LoVo (cell line): ENCODE measurements around the gene OLFM2.
"Not testable (repeated sequence)": the region's sequence is repeated elsewhere in the genome, so short reads cannot be mapped to it uniquely, and the experiment has no call there.

Source experiments
- DNase-seq: peaks from one replicate; pipeline ENCODE4 v3.0.0-alpha.2; 2016; ENCODE audit warnings: low spot score

OLFM2 gene

DNA sequence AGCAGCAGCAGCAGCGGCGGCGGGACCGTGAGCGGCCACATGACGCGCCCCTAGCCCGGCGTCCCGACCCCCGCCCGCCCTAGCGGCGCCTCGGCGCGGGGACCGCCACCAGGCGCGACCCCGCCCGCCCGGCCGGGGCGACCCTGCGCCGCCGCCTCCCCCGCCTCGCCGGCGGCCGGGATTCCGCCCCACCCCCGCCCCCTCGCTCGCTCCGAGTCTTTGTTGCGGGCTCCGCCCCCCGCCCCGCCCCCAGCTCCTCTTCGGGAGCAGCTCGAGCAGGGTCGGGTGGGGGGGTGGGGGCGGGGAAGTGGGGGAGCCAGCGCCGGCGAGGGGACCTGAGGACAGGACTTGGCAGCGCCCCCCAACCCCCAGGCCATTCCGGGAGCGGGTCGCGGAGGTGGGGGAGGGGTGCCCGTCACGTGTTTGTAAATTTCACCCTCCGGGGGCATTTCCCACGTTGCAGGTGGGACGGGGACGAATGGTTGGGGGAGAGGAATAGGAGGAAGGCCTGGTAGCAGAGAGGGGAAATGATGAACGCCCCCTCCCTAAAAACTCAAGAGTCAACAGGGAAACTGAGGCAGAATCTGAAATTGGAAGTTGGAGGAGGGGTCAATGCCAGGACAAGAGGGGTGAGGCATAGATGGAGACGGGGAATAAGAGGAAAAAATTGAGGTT is at the start of gene OLFM2:
OLFM2 (minus strand) TSS at position 190 of the 675 bp plus-strand sequence; CDS start at position 41, 149 bp downstream.
- peak; percentile 40 for DNase-seq

DNA sequence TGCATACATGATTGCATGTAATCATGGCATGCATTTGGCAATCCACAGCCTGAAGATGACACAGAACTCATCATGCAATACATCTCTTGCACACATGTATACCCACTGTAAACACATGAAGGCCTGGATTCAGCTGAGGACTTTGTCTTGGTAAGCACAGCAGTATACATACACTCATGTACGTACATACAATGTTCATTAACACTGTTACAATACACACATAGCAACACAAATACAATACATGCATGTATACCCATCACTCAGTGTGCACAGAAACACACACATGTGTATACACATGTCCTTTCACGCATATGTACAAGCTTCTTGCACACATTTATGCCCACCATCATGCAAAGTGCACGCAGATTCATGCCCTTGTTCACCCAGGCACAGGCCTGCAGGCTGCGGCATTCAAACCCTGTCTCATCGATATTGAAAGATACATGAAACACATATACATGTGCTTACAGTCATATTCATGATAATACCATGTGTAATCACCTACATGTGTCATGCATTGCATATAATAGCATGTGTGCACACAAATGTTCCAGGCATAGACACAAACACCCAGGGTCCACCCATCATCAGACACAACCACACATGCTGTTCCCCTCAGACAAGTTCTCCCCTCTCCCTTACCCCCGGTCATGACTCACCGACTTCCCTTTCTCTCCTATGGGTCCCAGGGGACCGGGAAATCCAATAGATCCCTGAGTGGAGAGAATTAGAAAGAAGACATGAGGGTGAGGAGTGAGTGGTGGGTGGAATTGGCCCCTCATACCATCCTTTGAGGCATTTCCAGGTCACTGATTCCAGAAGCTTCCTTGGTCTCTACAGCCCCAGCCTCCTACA is 45.3 kb upstream of the OLFM2 start:
- DNase-seq = no peak

DNA sequence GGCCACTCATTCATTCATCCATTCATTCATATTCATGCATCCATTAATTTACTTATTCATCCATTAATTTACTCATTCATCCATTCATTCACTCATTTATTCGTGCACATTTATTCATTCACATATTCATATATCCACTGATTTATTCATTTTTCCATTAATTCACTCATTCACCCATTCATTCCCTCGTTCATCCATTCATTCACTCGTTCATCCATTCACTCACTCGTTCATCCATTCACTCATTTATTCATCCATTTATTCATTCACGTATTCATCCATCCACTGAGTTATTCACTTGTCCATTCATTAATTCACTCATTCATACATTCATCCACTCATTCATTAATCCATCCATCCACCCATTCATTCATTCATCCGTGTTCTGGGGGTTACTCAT is 35.8 kb upstream of the OLFM2 start:
- DNase-seq = no peak

DNA sequence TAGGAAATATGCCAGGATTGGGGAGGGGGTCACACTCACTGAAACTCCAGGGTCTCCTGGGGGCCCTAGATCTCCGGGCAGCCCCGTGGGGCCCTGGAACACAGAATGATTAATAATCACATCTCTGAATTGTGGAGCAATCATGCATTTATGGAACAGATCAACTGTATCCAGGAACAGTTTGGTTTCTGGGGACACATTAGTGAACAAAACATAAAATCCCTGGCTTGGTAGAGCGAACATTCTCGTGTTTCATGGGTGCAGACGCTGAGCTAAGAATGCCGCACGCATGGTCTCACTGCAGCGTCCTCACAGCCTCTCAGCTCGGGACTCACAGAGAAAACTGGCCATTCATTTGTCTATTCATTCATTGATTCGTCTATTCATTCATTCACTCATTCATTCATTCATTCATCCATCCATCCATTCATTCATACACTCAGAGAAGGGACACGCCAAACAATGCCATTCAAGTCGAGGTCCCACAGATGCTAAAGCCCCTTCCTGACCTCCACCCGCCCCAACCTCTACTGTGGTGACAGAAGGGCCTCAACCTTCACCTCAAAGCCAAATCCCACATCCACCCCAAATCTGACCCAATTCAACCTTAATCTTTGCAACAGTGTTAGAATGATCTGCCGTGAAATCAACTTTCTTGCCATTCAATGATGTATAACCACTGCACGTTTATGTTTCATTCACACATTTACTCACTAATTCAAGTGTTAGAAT is 35.0 kb upstream of the OLFM2 start:
- DNase-seq = no peak

DNA sequence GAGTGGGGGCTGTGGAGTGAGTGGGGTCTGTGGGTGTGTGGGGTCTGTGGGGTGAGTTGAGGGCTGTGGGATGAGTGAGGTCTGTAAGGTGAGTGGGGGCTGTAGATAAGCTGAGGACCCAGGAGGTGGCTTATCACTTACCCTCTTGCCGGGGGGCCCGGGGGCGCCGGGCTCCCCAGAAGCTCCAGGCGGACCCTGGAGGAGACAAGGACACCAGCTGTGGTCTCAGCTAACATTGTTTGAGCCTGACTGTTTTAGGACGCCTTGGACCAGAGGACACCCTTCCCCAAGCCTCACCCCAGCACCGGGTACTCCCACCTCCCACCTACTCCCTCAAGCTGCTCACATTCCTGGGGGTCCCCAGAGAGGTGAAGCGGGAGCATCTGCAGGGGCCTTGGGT is 34.2 kb upstream of the OLFM2 start:
- DNase-seq = no peak

DNA sequence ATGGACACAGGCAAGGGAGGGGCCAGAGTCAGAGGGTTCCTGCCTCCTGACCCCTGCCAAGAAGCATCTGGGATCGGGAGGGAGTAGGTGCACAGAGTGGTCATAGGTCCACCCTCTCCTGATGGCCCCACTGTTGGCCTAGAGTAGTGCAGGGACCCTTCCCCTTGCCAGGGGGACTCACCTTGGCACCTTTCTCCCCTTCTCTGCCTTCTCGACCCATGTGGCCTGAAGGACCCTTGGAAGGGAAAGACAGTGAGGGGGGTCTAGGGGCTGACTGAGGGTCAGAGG is 33.3 kb upstream of the OLFM2 start:
- DNase-seq = no peak

DNA sequence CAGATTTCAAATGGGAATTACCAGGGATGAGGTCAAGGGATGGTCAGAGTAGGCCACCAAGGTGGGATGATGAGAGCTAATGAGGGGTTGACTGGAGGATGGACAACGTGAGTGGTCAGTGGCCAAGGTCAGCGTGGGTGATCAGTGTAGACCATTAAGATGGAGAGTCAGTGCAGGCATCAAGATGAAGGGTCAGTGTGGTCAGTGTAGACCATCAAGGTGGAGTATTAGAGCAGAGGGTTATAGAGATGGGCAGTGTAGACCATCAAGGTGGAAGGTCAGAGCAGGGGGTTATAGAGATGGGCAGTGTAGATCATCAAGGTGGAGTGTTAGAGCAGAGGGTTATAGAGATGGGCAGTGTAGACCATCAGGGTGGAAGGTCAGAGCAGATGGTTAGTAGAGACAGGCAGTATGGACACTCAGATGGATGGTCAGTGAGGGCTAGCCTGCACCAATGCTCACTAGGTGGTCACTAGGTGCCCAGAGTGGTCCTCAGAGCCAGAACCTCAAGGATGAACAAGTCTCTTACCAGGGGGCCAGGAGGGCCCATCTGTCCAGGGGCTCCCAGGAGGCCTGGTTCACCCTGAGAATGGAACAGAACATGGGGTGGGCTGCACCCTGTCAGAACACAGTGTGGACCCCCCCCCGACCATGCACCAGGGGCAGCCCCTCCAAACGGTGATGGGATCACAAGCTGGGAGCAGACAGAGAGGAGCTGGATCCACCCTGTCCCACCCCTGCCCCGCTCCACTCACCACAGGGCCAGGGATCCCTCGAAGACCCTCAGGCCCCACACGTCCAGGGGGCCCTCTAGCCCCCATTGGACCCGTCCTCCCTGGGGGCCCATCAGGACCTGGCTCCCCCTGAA is 32.7 kb upstream of the OLFM2 start:
- DNase-seq = no peak

DNA sequence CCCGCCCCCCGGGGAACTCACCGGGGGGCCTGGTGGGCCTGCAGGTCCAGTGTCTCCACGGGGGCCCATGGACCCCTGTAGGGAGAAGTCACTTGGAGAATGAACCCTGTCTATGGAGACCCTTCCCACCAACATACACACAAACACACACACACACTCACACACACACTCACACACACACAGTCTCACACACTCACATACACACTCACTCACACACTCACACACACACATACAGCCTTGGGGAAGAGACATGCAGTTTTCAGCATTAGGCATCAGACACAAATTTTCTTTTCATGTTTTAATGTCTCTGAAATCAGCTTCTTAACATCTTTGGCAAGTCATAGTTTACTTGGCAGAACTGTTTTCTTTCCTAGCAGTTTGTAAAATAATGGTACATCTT is 31.0 kb upstream of the OLFM2 start:
- no peak for DNase-seq

DNA sequence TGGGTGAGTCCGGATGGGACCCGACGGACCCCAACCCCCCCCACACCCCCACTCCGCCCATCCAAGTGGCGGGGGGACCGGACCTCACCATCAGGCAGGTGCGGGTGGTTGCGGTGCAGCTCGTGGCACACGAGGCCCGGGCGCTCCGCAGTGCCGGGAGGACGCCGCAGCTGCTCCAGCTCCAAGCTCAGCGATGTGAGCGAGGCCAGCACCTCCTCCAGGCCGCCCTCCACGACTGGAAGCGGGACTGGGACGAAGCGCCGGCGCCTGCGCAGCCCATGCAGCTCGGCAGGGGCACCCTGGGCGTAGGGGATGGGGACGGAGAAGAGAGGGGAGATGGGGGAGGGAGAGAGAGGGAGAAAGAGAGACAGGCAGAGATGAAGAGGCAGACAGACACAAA is 30.1 kb upstream of the OLFM2 start:
- DNase-seq = no peak

DNA sequence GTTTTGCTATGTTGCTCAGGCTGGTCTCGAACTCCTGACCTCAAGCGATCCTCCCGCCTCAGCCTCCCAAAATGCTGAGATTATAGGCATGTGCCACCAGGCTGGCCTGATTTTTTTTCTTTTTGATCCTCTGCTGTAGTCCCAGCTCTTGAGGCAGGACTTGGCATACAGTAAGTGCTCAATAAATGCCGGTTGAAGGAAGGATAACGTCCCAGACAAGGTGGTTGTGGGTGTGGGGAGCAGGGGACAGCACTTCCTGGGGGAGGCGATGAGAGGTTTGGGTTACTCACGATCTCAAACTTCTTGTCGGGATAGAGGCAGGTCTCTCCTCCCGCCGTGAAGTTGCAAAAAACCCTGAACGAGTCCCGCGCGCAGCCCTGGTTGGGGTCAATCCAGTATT is 29.7 kb upstream of the OLFM2 start:
- DNase-seq = no peak

DNA sequence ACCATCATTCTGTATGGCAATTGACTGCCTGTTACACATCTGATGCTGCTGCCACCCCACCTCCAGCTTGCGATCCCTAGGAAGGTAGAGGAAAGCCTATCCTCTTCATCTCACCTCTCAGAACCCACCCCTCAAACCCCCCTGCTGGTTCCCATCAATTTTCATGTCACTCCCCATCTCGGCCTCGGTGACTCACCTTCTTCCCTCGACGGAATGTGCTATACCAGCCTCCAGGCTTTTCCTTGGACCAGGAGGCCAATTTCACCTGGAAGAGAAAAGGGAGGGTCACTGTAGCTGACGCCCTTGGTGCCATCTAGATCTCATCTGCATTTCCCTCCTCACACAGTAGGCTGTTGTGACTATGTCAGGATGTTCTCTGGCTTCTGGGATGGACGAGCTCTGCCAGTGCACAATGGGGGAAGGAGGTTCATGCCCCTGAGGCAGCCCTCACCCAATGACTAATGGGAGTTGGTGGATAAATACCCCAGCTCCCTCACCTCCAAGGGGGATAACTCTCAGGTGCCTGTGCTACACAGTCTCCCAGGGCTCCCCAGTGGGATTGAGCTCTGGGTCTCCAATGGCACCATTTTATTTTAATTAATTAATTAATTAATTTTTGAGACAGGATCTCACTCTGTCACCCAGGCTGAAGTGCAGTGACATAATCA is 26.4 kb upstream of the OLFM2 start:
- no peak for DNase-seq

DNA sequence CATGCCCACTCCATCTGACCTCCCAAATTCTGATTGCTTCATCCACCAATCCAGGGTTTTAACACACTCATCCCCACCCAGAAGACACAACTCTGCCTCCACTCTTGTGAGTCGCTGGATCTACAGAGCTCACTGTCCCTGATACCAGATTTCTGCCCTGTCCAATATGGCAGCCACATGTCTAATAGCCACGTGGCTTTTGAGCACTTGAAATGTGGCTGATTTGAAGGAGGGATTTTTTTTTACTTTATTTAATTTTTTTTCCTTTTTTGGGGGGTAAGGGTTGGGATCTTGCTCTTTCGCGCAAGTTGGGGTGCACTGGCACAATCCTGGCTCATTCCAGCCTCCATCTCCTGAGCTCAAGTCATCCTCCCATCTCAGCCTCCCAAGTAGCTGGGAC is 24.8 kb upstream of the OLFM2 start:
- no peak for DNase-seq

DNA sequence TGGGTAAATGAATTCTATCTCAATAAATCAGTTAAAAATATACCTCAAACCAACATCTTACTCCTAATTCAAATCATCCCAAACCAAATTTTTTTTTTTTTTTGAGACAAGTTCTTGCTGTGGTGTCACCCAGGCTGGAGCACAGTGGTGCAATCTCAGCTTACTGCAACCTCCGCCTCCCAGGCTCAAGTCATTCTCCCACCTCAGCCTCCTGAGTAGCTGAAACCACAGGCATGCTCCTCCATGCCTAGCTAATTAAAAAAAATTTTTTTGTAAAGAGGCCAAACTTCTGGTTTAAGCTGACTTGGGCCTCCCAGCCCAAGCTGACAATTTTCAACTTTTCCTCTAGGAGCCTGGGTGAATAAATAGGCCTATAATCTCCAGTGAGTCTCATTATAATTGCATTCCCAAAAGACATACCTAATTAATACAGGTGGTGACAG is 22.1 kb upstream of the OLFM2 start:
- no peak for DNase-seq

DNA sequence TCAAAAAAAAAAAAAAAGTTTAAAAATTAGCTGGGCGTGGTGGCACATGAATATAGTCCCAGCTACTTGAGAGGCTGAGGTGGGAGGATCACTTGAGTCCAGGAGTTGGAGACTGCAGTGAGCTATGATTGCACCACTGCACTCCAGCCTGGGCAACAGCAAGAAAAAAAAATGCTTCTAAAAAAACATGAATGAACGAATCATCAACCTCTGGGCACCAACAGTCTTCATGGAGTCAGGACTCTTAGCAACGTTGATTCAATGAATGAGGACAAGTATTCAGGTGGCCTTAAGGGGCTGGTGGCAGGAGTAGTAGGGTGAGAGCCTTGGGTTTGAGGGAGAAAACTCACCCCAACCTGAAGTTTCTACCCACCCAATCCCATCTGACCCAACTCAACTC is 20.6 kb upstream of the OLFM2 start:
- no peak for DNase-seq

DNA sequence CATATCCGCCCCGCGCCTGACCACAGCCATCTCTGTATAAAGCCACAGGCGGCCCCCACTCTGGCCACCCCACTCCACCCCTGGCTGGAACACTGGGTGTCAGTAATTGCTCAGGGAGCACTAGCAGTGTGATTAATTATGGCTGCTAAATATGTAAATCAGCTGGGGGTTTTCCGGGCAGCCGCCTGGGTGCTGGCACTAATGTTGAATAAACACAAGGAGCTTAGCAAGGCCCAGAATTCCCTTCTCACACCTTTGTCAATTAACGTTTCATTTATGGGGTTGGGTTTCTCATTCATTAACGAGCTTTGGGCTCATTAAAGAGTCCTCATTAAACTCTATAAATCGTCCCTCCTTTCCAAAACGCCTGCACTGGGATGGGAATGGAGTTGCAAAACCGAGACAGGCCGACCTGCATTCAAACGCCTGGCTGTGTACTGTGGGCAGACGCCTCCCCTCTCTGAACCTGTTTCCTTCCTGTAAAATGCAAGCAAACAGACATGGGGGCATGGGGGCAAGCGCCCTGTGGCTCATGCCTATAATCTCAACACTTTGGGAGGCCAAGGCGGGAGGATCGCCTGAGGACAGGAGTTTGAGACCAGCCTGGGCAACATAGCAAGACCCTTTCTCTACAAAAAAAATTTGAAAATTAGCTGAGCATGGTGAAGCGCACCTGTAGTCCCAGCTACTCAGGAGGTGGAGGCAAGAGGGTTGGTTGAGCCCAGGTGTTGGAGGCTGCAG is 17.7 kb upstream of the OLFM2 start:
- no peak for DNase-seq

DNA sequence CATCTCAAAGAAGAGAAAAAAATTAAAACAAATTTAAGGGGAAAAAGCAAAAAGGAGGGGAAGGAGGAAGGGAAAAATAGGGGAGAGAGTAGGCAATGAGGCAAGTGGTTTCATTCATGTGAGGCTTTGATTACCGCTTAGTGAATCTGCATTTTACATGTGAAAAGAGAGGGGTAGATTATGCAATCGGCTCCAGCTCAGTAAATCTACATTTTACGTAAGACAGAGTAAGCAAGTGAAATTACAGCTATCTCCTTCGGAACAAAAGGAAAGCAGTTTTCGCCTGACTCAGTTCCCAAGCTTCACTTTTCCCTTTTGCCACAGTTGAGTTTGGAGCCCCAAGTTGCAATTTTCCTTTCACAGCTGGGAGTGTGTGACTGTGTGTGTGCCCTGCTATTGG is 16.0 kb upstream of the OLFM2 start:
- no peak for DNase-seq

DNA sequence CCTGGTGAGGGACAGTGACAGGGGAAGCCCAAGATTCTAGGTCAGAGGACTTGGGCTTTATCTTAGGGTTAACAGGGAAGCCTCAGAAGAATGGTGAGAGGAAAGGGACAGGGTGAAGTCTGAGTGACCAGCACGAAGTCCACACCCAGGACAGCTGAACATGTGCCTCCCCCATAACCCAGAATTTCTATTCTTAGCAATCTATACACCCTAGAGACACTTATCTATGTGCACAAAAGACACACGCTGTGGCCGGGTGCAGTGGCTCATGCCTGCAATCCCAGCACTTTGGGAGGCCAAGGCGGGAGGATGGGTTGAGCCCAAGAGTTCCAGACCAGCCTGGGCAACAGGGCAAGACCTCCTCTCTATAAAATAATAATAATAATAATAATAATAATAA is 11.1 kb upstream of the OLFM2 start:
- no peak for DNase-seq

DNA sequence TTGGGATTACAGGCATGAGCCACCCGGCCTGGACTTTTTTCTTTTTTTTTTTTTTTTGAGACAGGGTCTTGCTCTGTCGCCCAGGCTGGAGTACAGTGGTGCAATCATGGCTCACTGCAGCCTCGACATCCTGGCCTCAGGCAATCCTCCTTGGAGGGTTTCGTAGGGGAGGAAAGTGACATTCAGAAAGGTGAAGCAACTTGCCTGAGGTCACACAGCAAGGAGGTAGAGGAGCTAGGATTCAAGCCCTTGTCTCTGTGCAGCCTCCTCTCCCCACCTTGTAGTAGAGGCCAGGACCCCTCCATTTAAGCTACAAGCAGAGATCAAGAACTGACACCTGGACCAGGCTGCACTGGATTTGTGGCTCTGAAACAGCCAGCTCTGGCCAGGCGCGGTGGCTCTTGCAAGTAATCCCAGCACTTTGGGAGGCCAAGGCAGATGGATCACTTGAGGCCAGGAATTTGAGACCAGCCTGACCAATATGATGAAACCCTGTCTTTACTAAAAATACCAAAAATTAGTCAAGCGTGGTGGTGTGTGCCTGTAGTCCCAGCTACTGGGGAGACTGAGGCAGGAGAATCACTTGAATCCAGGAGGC is 10.3 kb upstream of the OLFM2 start:
- not testable (repeated sequence) for DNase-seq

DNA sequence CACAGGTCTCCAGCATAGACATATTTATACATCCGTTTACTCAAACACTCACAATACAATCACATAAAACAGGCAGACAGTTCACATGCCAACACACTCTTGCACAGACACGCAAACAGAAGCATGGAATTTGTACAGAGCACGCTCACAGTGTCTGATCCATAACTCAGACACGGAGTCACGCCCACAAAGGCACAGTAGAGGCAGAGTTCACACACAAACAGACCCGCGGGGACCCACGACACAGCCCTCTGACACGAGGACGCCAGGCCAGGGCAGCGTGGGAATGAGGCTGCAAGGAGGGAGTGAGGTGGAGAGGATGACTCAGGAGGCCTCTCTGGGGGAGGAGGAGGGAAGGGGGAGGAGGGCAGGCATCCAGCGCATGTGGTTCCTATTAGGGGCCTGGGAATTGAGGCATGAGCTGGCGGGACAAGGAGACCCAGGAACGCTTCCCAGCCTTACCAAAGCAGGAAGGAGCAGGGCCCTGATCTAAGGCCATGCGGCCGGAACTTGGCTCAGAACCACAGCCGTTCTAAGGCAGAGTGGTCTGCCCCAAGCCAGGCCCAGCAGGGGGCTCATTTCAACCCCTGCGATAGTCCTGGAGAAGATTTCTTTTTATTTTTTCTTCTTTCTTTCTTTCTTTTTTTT is 9.1 kb upstream of the OLFM2 start:
- DNase-seq = no peak

DNA sequence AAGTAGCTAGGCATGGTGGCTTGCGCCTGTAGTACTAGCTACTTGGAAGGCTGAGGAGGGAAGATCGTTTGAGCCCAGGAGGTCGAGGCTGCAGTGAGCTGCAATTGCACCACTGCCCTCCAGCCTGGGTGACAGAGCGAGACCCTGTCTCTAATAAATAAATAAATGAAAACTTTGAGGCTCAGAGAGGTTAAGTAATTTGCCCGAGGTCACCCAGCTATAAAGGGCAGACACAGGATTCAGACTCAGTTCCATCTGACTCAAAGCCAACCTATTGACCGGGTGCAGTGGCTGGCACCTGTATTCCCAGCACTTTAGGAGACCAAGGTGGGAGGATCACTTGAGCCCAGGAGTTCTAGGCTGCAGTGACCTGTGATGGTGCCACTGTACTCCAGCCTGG is 7.4 kb upstream of the OLFM2 start:
- DNase-seq = no peak
